ENCODE measurements around the gene HSD17B3. TPM values are rescaled to one million over a fixed set of nuclear protein-coding genes. Genes with fewer than 3 reads are reported as not detected.
"Not testable (repeated sequence)": the region's sequence is repeated elsewhere in the genome, so short reads cannot be mapped to it uniquely, and the experiment has no call there.

HSD17B3 gene
- total RNA-seq, 1 experiment from 2014 or later, result not detected

DNA sequence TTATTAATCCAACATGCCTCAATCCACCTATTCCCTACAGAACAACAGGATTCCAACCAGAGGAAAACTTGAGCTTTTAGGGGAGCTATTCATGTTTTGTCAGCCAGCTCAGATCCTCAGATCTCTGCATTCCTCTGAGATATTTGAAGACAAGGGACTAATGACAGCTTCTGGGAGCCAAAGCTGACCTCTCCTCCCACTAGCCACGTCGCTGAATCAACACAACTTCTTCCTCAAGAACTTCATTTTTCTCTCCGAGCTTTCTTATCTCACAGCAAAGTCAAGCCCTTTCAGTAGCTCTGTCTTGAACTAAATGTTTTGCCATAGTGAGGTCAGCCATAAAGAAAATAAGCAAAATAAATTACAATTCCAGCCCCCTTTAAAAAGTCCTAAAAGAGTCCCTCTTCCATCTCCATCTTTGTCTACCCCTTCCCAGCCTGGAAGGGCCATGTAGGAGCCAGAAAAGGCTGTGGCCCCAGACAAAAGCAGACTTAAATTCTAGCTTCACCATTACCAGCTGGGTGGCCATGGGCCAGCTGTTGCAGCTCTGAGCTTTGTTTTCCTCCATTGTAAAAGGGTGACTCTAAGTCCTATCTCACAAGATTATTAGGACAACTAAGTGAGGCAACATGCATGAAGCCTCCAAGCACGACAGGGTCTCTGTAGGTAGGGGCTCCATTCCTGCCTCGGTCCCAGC is 65.0 kb downstream of the HSD17B3 start:
- H3K4me1 ChIP-seq (replicated peaks), result peaks cover 11% of the 10 kb centered on the region
- H3K27me3 ChIP-seq (replicated peaks), result no peaks in the 10 kb centered on the region
- H3K27ac ChIP-seq, result no peak overlapping the region
- DNase-seq (ENCODE audit: low read depth in 1 of 2, low spot score in 2 of 2), result no peak
- H3K36me3 ChIP-seq, result no peaks in the 10 kb centered on the region
- H3K9me3 ChIP-seq (replicated peaks), result no peaks in the 10 kb centered on the region
- no peak overlapping the region for H3K4me3 ChIP-seq

DNA sequence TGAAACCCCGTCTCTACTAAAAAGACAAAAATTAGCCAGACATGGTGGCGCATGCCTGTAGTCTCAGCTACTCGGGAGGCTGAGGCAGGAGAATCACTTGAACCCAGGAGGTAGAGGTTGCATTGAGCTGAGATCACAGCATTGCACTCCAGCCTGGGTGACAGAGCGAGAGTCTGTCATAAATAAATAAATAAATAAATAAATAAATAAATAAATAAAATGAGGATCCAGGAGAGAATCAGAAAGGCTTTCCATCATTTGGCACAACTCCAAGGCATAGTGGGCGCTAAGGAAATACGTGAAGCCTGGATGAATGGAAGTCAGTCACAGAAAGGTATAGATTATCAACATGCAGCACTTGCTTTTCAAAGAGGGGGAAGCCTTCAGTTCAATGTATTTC is 65.6 kb downstream of the HSD17B3 start:
- H3K4me3 ChIP-seq; H3K9me3 ChIP-seq (replicated peaks); H3K27me3 ChIP-seq (replicated peaks); H3K4me1 ChIP-seq (replicated peaks); H3K36me3 ChIP-seq; H3K27ac ChIP-seq; DNase-seq (ENCODE audit: low read depth in 1 of 2, low spot score in 2 of 2): not testable (repeated sequence)

DNA sequence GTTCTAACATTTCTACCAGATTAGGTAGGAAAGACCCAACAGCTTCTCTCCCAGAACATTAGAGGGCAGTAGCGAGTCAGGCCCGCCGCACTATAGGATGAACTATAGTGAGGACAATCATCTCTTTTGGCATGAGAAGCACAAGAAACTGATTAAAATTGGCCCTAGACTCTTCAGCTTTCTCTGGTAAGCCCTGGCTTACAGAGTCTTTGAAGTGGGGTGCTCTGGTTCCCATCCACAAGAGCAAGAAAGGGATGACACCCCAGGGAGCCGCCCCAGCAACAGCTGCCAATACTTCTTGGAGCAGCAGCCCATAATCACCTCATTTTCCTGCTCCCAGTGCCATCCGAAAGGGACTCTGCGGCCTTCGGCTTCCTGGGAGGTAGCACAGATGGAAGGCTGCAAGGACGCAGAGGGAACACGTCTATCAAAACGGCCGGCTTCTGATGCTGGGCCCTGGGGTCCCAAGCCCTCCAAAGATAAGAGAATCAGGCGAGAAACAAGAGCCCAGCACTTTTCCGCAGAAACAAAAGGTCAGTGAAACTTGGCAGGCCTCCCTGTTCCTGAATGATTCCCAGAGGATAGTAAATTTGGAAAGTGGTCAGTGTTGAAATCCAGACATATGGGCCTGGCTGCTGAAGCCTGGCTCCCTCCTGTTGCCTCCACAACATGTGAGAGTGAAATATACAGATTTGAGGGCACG is 69.3 kb downstream of the HSD17B3 start:
- Histone ChIP-seq H3K27me3 (replicated peaks) (no peaks in the 10 kb centered on the region), H3K4me1 (replicated peaks) (no peaks in the 10 kb centered on the region), H3K9me3 (replicated peaks) (no peaks in the 10 kb centered on the region), H3K36me3 (no peaks in the 10 kb centered on the region), H3K4me3 (no peak overlapping the region), H3K27ac (no peak overlapping the region)
- no peak for DNase-seq (ENCODE audit: low read depth in 1 of 2, low spot score in 2 of 2)

DNA sequence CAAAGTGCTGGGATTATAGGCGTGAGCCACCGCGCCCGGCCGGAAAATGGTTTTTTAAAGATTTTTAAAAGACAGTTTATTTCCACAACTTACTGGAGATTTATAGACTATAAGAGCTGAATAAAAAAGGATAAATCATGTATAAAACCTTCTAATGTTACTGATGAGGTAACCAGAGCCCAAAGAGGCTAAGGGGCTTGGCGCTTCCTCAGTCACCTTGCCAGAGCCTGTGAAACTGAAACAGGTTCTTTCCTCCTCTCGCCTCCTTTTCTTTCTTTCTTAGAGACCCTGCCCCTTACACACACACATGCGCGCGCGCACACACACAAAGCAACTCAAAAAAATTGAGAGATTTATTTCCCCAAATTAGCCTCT is 69.8 kb downstream of the HSD17B3 start:
- H3K9me3 ChIP-seq (replicated peaks), result no peaks in the 10 kb centered on the region
- no peaks in the 10 kb centered on the region for H3K27me3 ChIP-seq (replicated peaks)
- no peak overlapping the region for H3K27ac ChIP-seq
- no peak for DNase-seq (ENCODE audit: low read depth in 1 of 2, low spot score in 2 of 2)
- no peaks in the 10 kb centered on the region for H3K4me1 ChIP-seq (replicated peaks)
- no peak overlapping the region for H3K4me3 ChIP-seq
- H3K36me3 ChIP-seq, result no peaks in the 10 kb centered on the region

DNA sequence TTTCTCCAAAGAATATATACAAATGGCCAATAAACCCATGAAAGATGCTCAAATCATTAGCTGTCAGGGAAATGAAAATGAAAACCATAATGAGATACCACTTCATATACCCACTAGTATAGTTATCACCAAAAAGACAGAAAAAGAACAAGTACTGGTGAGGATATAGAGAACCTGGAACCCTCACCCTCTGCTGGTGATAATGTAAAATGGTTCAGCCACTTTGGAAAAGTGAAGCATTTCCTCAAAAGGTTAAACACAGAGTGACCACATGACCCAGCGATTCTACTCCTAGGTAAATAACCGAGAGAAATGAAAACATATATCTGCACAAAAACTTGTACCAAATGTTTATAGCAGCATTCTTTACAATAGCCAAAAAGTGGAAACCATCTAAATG is 72.0 kb downstream of the HSD17B3 start:
- DNase-seq (ENCODE audit: low read depth in 1 of 2, low spot score in 2 of 2), result no peak
- Histone ChIP-seq H3K27me3 (replicated peaks) (no peaks in the 10 kb centered on the region), H3K4me3 (no peak overlapping the region), H3K4me1 (replicated peaks) (no peaks in the 10 kb centered on the region), H3K36me3 (no peaks in the 10 kb centered on the region), H3K9me3 (replicated peaks) (no peaks in the 10 kb centered on the region), H3K27ac (no peak overlapping the region)

DNA sequence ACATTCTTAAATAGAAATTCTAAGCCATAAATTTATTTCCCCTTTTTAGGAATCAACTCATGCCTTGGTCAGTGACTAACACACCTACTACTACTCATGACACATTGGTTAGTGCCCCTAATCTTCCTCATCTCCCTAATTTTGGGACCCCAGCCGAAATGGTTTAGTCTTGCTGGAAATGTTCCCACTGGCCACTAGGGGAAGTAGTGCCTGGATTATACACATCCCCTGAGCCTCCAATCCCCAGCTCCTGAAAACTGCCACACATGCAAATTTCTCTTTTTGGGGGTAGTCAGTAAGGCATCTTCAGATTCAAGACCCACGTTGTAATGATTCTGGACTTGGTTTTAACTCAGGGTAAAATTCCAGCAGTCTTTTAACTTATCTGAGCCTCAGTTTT is 79.8 kb downstream of the HSD17B3 start:
- DNase-seq (ENCODE audit: low read depth in 1 of 2, low spot score in 2 of 2), result no peak
- no peak overlapping the region for H3K27ac ChIP-seq
- H3K27me3 ChIP-seq (replicated peaks), result no peaks in the 10 kb centered on the region
- no peaks in the 10 kb centered on the region for H3K9me3 ChIP-seq (replicated peaks)
- H3K36me3 ChIP-seq, result no peaks in the 10 kb centered on the region
- H3K4me3 ChIP-seq, result no peak overlapping the region
- H3K4me1 ChIP-seq (replicated peaks), result peaks cover 15% of the 10 kb centered on the region

DNA sequence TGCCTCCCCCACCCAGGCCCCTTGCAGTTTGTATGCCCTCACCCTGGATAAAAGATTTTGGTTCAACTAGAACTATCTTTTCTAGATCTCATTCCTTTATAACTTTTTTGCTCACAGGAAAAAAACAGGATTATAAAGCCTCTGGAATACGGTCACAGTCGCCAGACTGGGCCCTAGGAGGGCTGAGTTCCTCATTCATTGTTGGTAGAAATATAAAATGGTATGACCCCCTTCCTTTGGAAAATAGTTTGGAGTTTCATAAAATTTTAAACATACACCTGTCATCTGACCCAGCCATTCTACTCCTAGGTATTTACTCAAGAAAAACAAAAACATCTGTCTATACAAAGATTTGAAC is 82.1 kb downstream of the HSD17B3 start:
- Histone ChIP-seq H3K9me3 (replicated peaks) (no peaks in the 10 kb centered on the region), H3K36me3 (no peaks in the 10 kb centered on the region), H3K27ac (no peak overlapping the region), H3K4me1 (replicated peaks) (peaks cover 37% of the 10 kb centered on the region), H3K27me3 (replicated peaks) (no peaks in the 10 kb centered on the region), H3K4me3 (no peak overlapping the region)
- DNase-seq (ENCODE audit: low read depth in 1 of 2, low spot score in 2 of 2), result no peak

DNA sequence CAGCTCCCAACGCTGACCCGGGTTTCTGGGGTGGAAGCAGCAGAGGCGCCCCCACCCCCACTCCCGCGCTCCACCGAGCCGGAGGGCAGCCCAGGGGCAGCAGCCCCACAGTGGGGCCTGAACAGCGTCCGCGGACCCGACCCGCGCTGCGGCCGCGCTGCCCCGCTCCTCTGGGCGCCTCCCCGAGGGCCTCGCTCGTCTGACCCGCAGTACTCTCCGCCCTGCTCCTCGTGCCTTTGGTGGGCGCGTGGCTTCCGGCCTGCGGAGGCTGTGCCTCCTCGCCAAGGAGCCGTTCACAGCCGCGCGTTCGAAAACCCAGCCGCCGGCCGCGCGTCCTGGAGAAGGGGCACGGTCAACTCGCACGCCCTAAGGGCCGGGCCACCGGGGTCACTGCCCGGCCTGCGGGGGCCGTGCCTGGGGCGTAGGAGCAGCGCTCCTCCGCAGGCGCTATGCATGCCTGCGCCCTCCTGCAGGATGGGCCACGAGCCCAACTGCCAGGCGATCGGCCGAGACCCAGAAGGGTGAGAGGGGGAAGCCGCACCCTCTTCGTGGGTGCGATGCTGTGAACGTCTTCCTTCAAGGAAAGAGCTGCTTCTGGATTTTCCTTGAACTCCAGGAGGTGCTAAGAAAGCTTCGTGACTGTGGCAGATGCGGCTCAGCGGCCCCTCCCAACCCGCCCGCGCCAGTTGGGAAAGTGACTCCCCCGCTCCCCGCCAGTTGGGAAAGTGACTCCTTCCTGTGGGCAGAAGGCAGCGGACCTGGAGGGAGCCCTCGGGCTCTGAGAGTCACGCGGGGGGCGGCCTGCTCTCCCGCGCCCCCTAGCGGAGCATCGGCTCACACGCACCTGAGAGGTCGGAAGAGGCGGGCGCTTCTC is 82.7 kb downstream of the HSD17B3 start:
- DNase-seq (ENCODE audit: low read depth in 1 of 2, low spot score in 2 of 2), result no peak

DNA sequence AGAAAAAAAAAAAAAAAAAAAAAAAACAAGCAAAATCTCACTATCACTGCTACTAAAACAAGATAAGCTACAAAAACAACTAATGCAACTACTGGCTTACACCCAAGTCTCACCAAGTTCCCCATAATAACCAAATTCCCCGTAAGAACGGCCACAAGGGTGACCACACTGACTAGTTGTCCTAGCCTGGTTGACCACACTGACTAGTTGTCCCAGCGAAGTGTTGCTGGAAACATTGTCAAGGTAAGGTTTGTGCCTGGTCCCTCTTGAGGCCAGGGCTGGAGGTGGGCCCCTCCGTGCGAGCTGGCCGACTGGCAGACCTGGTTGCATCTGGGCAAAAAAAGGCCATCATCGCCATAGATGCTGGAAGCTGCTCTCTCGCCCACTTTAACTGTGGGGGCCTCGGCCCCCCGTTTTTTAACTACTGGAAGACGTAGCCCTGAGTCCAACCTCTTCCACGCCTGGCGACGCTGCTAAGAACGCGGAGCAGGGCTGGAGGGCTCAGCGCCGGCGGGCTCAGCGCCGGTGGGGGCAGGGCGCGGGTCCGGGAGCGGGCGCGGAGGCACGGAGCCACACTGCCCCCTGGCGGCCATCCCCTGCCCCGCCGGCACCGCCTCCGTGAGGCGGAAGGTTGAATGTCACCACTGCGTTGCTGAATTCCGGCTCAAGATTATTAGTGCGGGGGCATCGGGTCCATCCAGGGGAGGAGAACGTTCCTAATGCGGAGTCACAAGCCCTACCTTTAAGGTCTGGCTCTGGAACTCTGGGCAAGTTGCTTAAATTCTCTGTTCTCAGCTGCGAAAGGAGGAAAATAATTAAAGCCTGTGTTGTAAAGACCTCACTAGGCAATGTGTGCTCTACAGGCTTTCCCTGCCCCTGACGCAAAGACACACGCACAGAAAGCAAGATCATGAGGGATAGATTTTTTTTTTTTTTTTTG is 84.0 kb downstream of the HSD17B3 start:
- peak overlapping the region; percentile 2; the same call in 1 of the 2 replicates for H3K4me3 ChIP-seq
- peaks cover 48% of the 10 kb centered on the region for H3K4me1 ChIP-seq (replicated peaks)
- H3K9me3 ChIP-seq (replicated peaks), result no peaks in the 10 kb centered on the region
- DNase-seq (ENCODE audit: low read depth in 1 of 2, low spot score in 2 of 2), result peak; percentile 69 to 93
- H3K27ac ChIP-seq, result peak overlapping the region; percentile 69
- H3K27me3 ChIP-seq (replicated peaks), result no peaks in the 10 kb centered on the region
- H3K36me3 ChIP-seq, result no peaks in the 10 kb centered on the region

More for the DNA sequence above, 82.7 kb downstream of the HSD17B3 start:
- no peaks in the 10 kb centered on the region for H3K36me3 ChIP-seq
- H3K27ac ChIP-seq, result no peak overlapping the region
- H3K27me3 ChIP-seq (replicated peaks), result no peaks in the 10 kb centered on the region
- H3K4me3 ChIP-seq, result no peak overlapping the region
- no peaks in the 10 kb centered on the region for H3K9me3 ChIP-seq (replicated peaks)
- peaks cover 43% of the 10 kb centered on the region for H3K4me1 ChIP-seq (replicated peaks)

DNA sequence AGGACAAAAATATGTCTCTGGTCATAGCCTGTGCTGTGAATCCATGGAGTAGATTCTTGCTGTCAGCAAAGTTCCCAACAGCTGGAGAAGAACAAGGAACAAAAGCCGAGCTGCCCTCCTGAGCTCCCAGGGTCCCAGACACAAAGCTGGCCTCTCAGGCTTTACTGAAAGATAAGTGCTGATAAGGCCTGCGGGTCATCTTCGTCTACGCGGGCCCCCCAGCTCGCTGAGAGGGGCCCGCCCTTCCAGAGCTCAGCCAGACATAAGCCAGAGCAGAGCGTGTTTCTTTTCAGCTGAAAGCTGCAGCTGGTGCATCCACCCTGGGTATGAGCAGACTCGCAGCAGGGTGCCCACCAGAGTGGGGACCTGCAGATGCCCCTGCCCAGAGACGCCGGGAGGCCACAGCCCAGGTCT is 84.7 kb downstream of the HSD17B3 start:
- peak; percentile 63 to 85 for DNase-seq (ENCODE audit: low read depth in 1 of 2, low spot score in 2 of 2)
- peak overlapping the region; percentile 59 for H3K27ac ChIP-seq
- H3K36me3 ChIP-seq, result no peaks in the 10 kb centered on the region
- H3K4me3 ChIP-seq, result no peak overlapping the region
- H3K27me3 ChIP-seq (replicated peaks), result no peaks in the 10 kb centered on the region
- H3K9me3 ChIP-seq (replicated peaks), result no peaks in the 10 kb centered on the region
- peaks cover 48% of the 10 kb centered on the region for H3K4me1 ChIP-seq (replicated peaks)

DNA sequence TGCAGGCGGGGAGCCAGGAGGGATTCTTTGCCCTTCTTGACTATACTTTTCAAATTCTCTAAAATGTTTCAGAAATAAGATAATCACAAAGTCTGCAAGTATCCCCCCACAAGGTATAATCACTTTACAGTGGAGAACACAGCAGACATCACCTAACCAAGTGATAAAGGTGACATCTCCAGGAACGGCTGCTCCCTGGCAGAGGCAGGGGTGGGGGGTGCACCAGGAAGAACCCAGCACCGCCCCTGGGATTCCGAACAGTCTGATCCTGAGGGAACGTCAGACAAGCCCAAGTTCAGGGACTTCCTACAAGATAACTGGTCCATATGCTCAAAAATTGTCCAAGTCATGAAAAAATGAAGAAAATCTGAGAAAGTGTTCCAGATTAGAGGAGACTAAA is 85.4 kb downstream of the HSD17B3 start:
- Histone ChIP-seq H3K4me3 (no peak overlapping the region), H3K27me3 (replicated peaks) (no peaks in the 10 kb centered on the region), H3K9me3 (replicated peaks) (no peaks in the 10 kb centered on the region), H3K4me1 (replicated peaks) (peaks cover 48% of the 10 kb centered on the region), H3K36me3 (no peaks in the 10 kb centered on the region), H3K27ac (peak overlapping the region; percentile 59)
- DNase-seq (ENCODE audit: low read depth in 1 of 2, low spot score in 2 of 2), result no peak

DNA sequence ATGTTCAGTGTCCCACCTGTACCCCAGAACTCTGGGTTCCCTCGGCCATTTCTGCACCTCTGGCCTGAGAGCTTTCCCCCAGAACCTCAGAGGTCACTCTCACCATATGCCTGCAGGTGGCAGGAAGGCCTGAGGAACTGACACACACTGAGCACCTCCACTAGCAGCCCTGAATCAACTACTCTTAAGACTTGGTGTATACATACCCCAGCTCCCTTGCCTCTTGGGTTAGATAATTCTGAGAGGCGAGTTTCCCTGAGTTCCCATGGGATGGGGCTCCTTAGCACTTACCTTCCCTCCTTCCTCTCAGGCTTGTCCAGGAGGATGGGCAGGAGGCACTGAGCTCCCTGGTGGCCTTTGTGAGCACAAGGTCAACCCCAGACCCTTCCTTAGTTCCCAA is 86.1 kb downstream of the HSD17B3 start:
- Histone ChIP-seq H3K4me1 (replicated peaks) (peaks cover 48% of the 10 kb centered on the region), H3K27me3 (replicated peaks) (no peaks in the 10 kb centered on the region), H3K27ac (peak overlapping the region; percentile 59), H3K9me3 (replicated peaks) (no peaks in the 10 kb centered on the region), H3K4me3 (no peak overlapping the region), H3K36me3 (no peaks in the 10 kb centered on the region)
- DNase-seq (ENCODE audit: low read depth in 1 of 2, low spot score in 2 of 2), result no peak

DNA sequence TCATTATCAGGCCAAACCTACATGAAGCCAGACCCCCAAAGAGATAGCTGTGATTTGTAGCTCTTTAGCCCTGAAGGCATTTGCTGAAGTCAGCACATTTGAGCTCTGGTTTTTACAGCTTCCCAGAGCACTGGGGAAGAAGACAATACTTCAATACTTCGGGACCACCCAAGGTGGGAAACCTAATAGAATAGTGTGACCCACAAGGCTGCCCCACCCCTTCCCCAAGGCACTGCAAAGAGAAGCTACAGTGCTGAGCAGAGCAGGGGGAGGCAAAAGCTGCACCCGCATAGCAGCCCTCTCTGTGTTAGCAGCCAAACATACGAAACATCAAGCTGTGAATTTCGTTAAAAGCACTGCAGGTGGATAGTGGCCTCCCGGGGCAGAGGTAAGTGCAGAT is 87.3 kb downstream of the HSD17B3 start:
- H3K36me3 ChIP-seq, result no peaks in the 10 kb centered on the region
- H3K27me3 ChIP-seq (replicated peaks), result no peaks in the 10 kb centered on the region
- no peak overlapping the region for H3K4me3 ChIP-seq
- H3K4me1 ChIP-seq (replicated peaks), result peaks cover 51% of the 10 kb centered on the region
- no peaks in the 10 kb centered on the region for H3K9me3 ChIP-seq (replicated peaks)
- peak; percentile 71 to 77 for DNase-seq (ENCODE audit: low read depth in 1 of 2, low spot score in 2 of 2)
- H3K27ac ChIP-seq, result peak overlapping the region; percentile 17; the same call in 1 of the 2 replicates

All from SJSA1 (cell line).